Stimulated activated naive CD8-positive, alpha-beta T cell treated with anti-CD3 and anti-CD28 coated beads, Interleukin-15, Interleukin-2, amounts not matched to agents 100 ng/mL and 50 ng/mL, for 24 hours (primary cell): ENCODE data around the gene SFMBT1.

ENCODE experiments used
- H3K27ac Mint-ChIP-seq: one replicate; pipeline ENCODE4 v1.8.0; 2021; ENCODE audit warnings: mild to moderate bottlenecking, mixed read lengths
- H3K27me3 Mint-ChIP-seq: one replicate; pipeline ENCODE4 v1.8.0; 2021; ENCODE audit warnings: mixed read lengths
- H3K36me3 Mint-ChIP-seq: one replicate; pipeline ENCODE4 v1.8.0; 2021; ENCODE audit warnings: low read depth, mixed read lengths
- H3K4me1 Mint-ChIP-seq: one replicate; pipeline ENCODE4 v1.8.0; 2021; ENCODE audit warnings: low read depth, mixed read lengths
- H3K4me3 Mint-ChIP-seq: one replicate; pipeline ENCODE4 v1.8.0; 2021; ENCODE audit warnings: mild to moderate bottlenecking, mixed read lengths
- H3K9me3 Mint-ChIP-seq: one replicate; pipeline ENCODE4 v1.8.0; 2021; ENCODE audit warnings: mixed read lengths

SFMBT1 gene

DNA sequence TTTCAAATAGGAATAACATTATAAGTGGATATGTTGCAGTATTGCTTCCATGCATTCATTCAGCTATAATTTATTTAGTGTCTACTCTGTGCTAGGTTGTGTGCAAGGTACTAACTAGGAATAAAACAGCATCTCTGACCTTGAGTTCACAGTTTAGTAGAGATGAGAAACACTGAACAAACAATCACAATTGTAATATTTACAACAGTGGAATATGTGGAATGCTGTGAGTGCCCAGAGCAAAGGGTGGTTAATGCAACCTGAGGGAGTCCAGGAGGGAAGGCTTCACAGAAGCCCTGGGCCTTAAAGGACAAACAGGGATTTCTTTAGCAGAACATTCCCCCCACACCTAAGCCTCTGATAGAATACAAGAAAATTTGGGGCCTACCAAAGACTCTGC lies 13.3 kb downstream of the SFMBT1 start:
- Mint-ChIP-seq H3K36me3 (no peaks in the 10 kb centered on the region), H3K4me3 (no peak overlapping the region), H3K4me1 (peaks cover 47% of the 10 kb centered on the region), H3K27me3 (no peaks in the 10 kb centered on the region), H3K27ac (no peak overlapping the region), H3K9me3 (no peaks in the 10 kb centered on the region)

DNA sequence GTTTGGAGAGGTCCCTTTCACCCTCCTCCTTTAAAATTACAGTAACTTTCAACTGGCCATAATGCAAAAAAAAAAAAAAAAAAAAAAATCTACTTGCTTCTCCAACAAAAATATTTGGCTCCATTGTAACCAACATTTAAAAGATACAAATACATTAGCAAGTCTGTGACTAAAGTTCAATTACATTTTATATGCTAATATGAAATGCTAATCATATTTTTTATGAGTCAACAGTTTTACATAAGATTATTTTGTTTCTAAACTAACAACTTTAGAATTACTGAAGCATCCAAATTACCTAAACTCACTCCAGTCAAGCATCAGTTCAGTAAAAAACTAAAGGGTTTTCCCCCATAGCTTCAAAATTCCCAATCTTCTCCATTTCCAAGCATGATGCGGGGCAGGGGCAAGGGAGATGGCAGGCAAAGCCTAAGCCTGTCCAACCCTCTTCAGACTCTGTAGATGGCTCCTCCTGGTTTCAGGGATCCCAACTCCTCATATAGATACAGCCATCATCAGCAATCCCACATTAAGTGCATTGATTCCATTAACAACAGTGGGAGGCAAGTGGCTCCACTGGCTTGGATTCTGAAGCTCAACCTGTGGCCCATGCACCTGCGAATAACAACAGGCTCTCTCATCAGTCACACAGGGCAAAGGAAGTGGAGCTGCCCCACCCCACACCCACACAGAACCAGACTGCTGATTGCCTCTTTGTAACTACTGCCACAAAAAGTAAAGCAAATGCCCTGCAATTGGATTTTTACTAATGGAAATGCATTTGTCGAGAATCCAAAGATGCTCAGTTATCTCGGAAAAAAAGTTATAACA lies 15.0 kb downstream of the SFMBT1 start:
- Mint-ChIP-seq H3K36me3 (no peaks in the 10 kb centered on the region), H3K27ac (peak overlapping the region; percentile 50), H3K4me3 (peak overlapping the region; percentile 9), H3K27me3 (no peaks in the 10 kb centered on the region), H3K4me1 (peaks cover 48% of the 10 kb centered on the region), H3K9me3 (no peaks in the 10 kb centered on the region)

DNA sequence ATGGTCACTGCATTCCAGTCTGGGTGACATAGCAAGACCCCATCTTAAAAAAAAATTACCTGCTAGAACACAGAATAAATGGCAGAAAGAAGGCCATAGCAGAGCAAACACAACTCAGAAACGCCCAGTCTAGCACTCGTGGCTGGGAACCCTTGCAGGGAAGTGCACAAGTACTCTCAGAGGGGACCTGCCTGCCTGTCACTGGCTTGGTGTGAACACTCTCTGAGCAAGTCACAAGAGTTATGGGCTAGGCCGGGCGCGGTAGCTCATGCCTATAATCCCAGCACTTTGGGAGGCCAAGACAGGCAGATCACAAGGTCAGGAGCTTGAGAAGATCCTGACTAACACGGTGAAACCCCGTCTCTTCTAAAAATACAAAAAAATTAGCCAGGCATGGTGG lies 17.2 kb downstream of the SFMBT1 start:
- no peak overlapping the region for H3K4me3 Mint-ChIP-seq
- no peak overlapping the region for H3K27ac Mint-ChIP-seq
- peaks cover 6% of the 10 kb centered on the region for H3K36me3 Mint-ChIP-seq
- no peaks in the 10 kb centered on the region for H3K27me3 Mint-ChIP-seq
- H3K4me1 Mint-ChIP-seq: peaks cover 42% of the 10 kb centered on the region
- no peaks in the 10 kb centered on the region for H3K9me3 Mint-ChIP-seq

DNA sequence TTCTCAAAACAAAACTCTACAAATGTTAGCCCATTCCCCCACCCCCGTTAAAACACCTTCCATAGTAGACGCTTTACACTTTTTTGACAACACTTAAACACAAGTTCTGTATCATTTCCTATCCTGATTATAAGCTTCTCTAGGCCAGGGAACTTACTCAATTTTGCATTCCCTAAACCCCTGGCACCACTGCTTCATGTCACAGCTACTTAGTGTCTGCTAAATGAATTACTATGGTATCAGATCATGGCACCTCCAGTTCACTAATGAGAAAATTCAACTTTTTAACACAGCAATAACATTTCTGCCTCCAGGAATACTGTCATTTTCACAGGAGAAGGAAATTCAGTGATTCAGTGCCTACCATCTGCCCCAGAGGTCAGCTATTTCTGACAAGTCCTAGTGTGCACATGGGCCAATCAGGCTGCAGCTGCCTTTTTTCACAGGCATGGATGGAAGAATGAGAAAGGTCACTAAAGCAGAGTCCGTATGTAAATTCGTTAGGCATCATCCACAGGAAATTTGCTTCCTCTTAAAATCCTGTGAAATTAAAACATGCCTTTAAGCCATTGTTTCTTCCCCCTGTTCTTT lies 18.5 kb downstream of the SFMBT1 start:
- Mint-ChIP-seq H3K27ac (no peak overlapping the region), H3K4me3 (no peak overlapping the region), H3K27me3 (no peaks in the 10 kb centered on the region), H3K9me3 (no peaks in the 10 kb centered on the region), H3K36me3 (peaks cover 6% of the 10 kb centered on the region), H3K4me1 (peaks cover 55% of the 10 kb centered on the region)

DNA sequence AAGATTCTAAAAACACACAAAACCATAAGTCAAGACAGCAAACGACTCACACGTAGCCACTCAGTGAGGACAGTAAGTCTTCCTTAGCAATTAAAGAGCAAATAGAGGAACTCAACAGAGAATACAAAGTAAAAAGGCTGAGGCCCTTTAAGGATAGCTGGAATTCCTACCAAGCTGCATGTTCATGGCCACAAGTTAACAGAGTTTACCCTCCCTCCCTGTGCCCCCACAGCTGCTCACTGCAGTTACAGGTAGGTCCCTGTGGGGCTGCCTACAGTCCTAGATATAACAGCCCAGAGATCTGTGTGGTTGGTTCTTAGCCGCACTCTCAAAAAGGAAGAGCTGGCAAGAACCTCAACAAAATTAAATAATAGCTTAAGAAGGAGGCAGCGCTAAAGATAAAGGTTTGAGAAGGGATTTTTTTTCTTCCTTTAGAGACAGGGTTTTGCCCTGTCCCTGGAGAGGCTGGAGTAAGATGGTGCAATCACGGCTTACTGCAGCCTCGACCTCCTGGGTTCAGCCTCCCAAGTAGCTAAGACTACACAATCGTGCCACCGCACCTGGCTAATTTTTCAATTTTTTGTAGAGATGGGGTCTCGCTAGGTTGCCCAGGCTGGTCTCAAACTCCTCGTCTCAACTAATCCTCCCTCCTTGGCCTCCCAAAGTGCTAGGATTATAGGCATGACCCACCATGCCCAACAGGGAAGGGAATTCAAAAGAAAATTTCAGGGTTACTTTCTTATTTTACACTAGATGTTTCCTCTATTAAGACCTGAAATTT lies 19.3 kb downstream of the SFMBT1 start:
- Mint-ChIP-seq H3K4me1 (peaks cover 60% of the 10 kb centered on the region), H3K9me3 (no peaks in the 10 kb centered on the region)

DNA sequence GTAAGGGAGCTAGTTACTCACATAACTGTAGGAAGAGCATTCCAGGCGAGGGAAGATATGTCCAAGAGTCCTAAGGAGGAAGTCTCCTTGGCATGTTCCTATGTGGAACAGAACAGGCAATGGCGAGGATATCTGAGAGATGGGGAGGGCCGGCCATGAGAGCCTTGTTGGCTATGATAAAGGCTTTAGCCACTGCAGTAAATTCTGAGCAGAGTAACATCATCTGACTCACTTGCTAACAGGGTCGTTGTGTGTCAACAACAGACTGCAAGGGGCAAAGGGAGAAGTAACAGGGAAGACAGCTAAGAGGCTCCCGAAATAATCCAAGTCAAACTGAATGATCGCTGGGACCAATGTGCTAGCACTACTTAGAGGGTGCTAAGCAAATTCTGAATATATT lies 21.6 kb downstream of the SFMBT1 start:
- H3K27me3 Mint-ChIP-seq: no peaks in the 10 kb centered on the region
- H3K9me3 Mint-ChIP-seq: no peaks in the 10 kb centered on the region
- peaks cover 6% of the 10 kb centered on the region for H3K36me3 Mint-ChIP-seq
- peaks cover 56% of the 10 kb centered on the region for H3K4me1 Mint-ChIP-seq
- H3K27ac Mint-ChIP-seq: no peak overlapping the region
- no peak overlapping the region for H3K4me3 Mint-ChIP-seq

More for the DNA sequence above, 19.3 kb downstream of the SFMBT1 start:
- no peaks in the 10 kb centered on the region for H3K27me3 Mint-ChIP-seq
- H3K27ac Mint-ChIP-seq: no peak overlapping the region
- H3K36me3 Mint-ChIP-seq: peaks cover 6% of the 10 kb centered on the region
- no peak overlapping the region for H3K4me3 Mint-ChIP-seq

DNA sequence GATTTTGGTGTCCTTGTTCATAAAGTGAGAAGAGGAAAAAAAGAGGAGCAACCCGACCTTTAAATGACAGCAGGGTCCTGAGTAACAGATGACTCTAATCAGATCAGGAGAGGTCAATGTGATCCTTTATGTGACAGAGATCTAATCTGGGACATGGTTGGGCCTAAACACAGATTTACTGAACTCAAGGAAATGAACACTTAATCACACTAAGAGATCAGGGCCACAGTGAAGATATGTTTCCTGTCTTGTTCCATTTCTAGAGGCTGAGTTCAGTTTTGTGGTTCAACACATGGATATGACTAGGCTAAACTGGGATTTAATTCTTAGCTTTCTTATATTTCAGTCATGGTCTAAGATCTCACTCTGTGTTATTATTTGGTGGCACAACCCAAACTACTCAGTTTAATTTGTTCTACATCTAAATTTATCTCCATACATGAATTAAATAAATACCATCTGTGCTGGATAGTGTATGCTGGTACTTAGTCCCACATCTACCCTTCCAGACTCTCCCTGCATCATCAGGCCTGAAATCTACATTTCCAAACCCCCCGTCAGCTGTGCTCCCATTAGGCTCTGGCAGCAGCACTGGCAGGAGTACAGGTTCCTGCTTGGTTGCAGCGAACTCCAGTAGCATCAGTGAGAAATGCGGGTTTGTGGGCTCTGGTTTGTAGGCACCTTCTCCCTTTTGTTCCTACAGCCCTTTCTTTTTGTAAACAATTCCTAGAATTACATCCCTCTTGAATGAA lies 22.6 kb downstream of the SFMBT1 start:
- peaks cover 64% of the 10 kb centered on the region for H3K4me1 Mint-ChIP-seq
- peaks cover 6% of the 10 kb centered on the region for H3K36me3 Mint-ChIP-seq
- H3K27me3 Mint-ChIP-seq: no peaks in the 10 kb centered on the region
- H3K27ac Mint-ChIP-seq: no peak overlapping the region
- no peak overlapping the region for H3K4me3 Mint-ChIP-seq
- no peaks in the 10 kb centered on the region for H3K9me3 Mint-ChIP-seq

DNA sequence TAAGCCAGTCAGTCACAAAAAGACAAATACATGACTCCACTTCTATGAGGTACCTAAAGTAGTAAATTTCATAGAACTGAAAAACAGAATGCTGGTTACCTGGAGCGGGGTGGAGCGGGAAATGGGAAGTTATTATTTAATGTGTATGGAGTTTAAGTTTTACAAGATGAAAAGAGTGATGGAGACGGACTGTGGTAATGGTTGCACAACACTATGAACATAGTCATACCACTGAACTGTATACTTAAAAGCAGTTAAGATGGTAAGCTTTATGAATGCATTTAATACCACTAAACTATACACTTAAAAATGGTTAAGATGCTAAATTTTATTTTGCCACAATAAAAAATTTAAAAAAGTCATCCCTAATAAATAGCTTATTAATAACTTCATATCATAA lies 23.2 kb downstream of the SFMBT1 start:
- Mint-ChIP-seq H3K27ac (no peak overlapping the region), H3K36me3 (peaks cover 6% of the 10 kb centered on the region), H3K9me3 (no peaks in the 10 kb centered on the region), H3K4me3 (no peak overlapping the region), H3K4me1 (peaks cover 63% of the 10 kb centered on the region), H3K27me3 (no peaks in the 10 kb centered on the region)

DNA sequence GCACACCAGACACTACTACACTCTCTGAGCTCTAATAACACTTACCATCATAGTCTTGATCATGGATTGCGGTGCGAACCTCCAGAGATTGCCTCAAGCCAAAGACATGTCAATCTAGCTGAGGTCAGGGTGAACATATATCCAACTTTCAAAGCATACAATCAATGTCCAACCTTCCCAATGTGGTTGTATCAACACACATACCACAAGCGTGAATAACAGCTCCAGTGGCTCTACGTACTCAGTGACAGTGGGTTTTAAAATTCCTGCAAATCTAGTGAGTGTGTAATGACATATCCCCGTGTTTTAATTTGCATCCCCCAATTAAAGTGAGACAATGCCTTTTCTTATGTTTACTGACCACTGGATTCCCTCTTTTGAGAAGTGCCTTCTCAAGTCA lies 29.6 kb downstream of the SFMBT1 start:
- Mint-ChIP-seq H3K27me3 (no peaks in the 10 kb centered on the region), H3K36me3 (peaks cover 12% of the 10 kb centered on the region), H3K4me1 (peaks cover 45% of the 10 kb centered on the region), H3K27ac (no peak overlapping the region), H3K9me3 (no peaks in the 10 kb centered on the region), H3K4me3 (no peak overlapping the region)

DNA sequence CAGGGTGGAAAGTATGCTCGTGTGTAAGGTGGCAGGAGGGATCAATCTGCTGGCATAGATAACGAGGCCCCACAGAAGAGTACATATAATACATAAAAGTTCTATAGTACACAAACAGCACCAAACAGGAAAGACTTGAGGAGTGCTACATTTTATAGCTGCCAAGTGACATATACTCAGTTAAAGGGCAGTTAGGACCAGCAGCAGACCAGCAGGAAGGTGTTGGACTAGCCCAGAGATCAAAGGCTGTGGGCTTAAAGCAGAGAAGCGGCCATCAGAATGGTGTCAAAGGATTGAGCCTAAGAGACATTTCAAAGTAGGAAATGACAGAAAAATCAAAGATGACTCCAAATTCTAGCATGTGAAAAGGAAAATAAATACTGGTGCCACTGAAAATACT lies 34.5 kb downstream of the SFMBT1 start:
- Mint-ChIP-seq H3K27me3 (no peaks in the 10 kb centered on the region), H3K4me3 (no peak overlapping the region), H3K4me1 (peaks cover 26% of the 10 kb centered on the region), H3K36me3 (peaks cover 6% of the 10 kb centered on the region), H3K27ac (no peak overlapping the region), H3K9me3 (no peaks in the 10 kb centered on the region)

DNA sequence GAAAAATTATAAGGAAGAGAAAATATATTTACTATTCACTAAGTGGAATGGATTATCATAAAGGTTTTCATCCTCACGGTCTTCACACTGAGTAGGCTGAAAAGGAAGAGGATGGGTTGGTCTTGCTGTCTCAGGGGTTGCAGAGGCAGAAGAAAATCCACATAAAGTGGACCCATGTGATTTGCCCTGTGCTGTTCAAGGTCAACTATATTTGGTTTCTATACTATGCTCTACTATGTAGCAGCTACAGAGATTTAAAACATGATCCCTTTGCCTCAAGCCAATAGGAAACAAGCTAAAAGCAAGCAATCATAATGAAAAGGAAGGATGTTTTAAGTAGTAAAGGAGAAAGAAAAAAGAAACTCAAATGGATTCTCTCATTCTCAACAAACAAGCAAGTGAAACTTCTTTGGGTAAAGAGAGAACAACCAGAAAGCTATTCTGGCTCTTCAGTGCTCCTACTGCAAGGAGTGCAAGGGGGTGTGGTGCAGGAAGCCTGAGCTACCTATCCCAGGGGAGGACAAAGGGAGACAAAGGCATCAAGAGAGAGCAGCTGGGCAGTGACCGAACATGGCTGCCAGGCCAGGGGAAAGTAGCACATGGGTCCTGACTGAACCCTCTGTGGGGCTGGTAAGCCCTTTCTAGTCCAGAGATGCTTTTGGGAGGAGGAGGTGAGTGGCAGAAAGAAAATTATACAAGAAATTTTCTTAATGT lies 35.9 kb downstream of the SFMBT1 start:
- H3K27ac Mint-ChIP-seq: no peak overlapping the region
- H3K9me3 Mint-ChIP-seq: no peaks in the 10 kb centered on the region
- peaks cover 3% of the 10 kb centered on the region for H3K36me3 Mint-ChIP-seq
- H3K4me3 Mint-ChIP-seq: no peak overlapping the region
- peaks cover 26% of the 10 kb centered on the region for H3K4me1 Mint-ChIP-seq
- H3K27me3 Mint-ChIP-seq: no peaks in the 10 kb centered on the region

DNA sequence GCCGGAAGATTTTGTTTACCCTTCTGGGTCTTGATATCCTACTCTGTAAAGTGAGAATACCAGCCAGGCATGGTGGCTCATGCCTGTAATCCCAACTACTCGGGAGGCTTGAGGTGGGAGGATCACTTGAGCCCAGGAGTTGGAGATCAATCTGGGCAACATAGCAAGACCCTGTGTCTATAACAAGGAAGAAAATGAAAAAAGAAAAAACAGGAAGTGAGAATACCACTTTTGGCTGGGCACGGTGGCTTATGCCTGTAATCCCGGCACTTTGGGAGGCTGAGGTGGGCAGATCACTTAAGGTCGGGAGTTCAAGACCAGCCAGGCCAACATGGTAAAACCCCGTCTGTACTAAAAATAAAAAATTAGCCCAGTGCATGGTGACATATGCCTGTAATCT lies 36.9 kb downstream of the SFMBT1 start:
- Mint-ChIP-seq H3K36me3 (peaks cover 3% of the 10 kb centered on the region), H3K4me3 (no peak overlapping the region), H3K27ac (no peak overlapping the region), H3K4me1 (peaks cover 29% of the 10 kb centered on the region), H3K9me3 (no peaks in the 10 kb centered on the region), H3K27me3 (no peaks in the 10 kb centered on the region)

DNA sequence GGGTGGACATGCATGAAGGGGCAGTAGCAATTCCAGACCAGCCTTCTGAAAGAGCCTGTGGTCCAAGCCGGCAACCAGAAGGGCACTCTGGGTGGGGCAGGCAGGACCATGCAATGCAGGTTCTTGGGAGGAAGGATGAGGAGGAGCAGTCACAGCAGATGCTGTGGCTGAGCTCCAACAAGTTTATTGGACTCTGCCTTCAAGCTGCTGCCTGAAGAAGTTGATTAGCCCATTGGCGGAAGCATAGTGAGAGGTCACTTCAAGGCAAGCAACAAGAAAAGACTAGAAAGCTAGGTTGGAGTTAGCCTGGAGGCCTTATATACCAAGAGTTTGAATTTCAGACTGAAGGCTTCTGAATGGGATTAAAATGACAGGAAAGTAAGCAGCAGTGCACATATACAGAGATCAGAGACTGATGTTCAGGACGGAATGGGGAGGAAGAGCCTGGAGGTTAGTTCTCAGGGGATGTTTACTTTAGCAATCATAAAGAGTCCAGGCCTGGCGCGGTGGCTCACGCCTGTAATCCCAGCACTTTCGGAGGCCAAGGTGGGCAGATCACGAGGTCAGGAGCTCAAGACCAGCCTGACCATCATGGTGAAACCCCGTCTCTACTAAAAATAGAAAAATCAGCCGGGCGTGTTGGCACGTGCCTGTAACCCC lies 39.9 kb downstream of the SFMBT1 start:
- Mint-ChIP-seq H3K27ac (no peak overlapping the region), H3K4me3 (no peak overlapping the region), H3K36me3 (no peaks in the 10 kb centered on the region), H3K4me1 (peaks cover 24% of the 10 kb centered on the region), H3K27me3 (no peaks in the 10 kb centered on the region), H3K9me3 (no peaks in the 10 kb centered on the region)

DNA sequence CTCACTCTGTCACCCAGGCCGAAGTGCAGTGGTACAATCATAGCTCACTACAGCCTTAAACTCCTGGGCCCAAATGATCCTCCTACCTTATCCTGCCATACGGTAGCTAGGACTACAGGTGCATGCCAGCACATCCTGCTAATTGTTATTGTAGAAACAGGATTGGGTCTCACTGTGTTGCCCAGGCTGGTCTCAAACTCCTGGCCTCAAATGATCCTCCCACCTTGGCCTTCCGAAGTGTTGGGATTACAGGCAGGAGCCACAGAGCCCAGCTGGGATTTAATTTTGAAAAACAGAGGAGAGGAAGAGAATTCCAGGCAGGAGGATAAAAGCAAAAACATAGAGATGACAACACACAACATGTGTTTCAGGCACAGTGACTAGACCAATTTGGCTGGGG lies 40.5 kb downstream of the SFMBT1 start:
- Mint-ChIP-seq H3K27me3 (no peaks in the 10 kb centered on the region), H3K36me3 (no peaks in the 10 kb centered on the region), H3K27ac (no peak overlapping the region), H3K4me3 (no peak overlapping the region), H3K4me1 (peaks cover 20% of the 10 kb centered on the region), H3K9me3 (no peaks in the 10 kb centered on the region)
